GM12865 (cell line): ENCODE results near the gene ANKLE1.
"Not testable (repeated sequence)": the region's sequence is repeated elsewhere in the genome, so short reads cannot be mapped to it uniquely, and the experiment has no call there.

Source experiments
- DNase-seq: peaks from one replicate; pipeline ENCODE4 v3.0.0; 2010; ENCODE audit warnings: low read depth
- H3K4me3 ChIP-seq: 2 replicates; pipeline ENCODE4 v1.5.1; 2011; ENCODE audit warnings: mild to moderate bottlenecking, low read depth, low read length, control low read depth
- TF ChIP-seq, protein P1 (sequence below): IDR thresholded peaks from 2 replicates; pipeline ENCODE4 v1.5.1; 2011; ENCODE audit warnings: low read length, control low read depth, low read depth, inconsistent platforms; ENCODE audit not compliant: insufficient read depth; ENCODE audit errors: missing control alignments

ANKLE1 gene

DNA sequence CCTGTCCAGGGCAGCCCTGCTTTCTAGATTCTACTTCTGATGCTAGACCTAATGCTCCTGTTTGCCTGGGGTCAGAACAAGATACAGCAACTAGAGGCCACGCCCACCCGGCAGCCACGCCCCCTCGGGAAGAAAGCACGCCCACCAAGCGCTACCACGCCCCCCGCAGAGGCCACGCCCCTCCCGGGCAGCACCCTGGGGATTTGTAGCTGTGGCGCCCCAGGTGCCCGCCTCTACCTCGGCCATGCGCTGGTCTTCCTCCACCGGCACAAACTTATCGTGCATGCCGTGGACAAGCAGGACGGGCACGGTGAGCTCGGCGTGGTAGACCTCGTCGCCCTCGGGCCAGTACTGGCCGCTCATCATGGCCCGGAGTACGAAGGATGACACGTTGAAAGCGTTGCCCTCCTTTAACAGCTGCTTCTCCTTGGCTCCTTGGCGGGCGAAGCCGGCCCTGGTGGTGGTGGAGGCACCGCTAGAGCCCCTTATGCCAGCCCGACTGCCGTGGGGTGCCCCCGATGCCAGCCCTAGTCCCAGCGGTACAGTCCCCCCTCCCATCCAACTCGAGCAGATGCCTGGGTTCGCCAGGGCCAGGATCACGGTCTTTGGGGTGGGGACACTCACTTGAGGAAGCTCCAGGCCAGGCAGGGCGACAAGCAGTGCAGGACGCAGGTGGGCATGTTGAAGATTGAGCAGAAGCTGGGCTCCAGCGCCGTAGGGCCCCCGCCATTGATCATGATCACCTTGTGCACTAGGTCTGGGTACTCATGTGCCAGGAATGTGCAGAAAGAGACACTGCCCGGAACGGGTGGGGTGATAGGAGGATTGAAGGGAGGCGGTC, 12.6 kb downstream of the ANKLE1 start:
- no peak overlapping the region for H3K4me3 ChIP-seq
- DNase-seq = peak; percentile 69
- TF ChIP-seq, protein P1, sequence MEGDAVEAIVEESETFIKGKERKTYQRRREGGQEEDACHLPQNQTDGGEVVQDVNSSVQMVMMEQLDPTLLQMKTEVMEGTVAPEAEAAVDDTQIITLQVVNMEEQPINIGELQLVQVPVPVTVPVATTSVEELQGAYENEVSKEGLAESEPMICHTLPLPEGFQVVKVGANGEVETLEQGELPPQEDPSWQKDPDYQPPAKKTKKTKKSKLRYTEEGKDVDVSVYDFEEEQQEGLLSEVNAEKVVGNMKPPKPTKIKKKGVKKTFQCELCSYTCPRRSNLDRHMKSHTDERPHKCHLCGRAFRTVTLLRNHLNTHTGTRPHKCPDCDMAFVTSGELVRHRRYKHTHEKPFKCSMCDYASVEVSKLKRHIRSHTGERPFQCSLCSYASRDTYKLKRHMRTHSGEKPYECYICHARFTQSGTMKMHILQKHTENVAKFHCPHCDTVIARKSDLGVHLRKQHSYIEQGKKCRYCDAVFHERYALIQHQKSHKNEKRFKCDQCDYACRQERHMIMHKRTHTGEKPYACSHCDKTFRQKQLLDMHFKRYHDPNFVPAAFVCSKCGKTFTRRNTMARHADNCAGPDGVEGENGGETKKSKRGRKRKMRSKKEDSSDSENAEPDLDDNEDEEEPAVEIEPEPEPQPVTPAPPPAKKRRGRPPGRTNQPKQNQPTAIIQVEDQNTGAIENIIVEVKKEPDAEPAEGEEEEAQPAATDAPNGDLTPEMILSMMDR = no peak

GRCh38 chr19:17295551-17295950, 13.8 kb downstream of the ANKLE1 start:
- not testable (repeated sequence) for DNase-seq, H3K4me3 ChIP-seq

GRCh38 chr19:17296273-17296672, 14.6 kb downstream of the ANKLE1 start:
- no peak for DNase-seq
- TF ChIP-seq, protein P1 = no peak
- H3K4me3 ChIP-seq = no peak overlapping the region

DNA sequence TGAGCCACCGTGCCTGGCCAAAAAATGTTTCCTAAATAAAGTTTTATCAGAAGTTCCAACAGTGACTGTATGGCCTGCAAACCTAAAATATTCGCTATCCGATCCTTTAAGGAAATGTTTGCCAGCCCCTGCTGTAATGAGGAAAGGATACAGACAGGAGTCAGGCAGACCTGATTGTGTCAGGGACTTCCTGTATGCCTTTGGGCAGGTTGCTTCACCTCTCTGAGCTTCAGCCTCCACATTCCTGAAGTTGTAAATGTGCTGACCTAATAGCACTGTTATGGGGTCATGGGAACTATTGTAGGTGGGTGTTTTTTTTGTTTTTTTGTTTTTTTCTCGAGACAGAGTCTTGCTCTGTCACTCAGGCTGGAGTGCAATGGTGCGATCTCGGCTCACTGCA, 15.3 kb downstream of the ANKLE1 start:
- DNase-seq = no peak
- TF ChIP-seq, protein P1 = no peak
- H3K4me3 ChIP-seq = no peak overlapping the region

GRCh38 chr19:17300992-17301619, 19.4 kb downstream of the ANKLE1 start:
- DNase-seq = no peak
- no peak overlapping the region for H3K4me3 ChIP-seq
- TF ChIP-seq, protein P1 = no peak

DNA sequence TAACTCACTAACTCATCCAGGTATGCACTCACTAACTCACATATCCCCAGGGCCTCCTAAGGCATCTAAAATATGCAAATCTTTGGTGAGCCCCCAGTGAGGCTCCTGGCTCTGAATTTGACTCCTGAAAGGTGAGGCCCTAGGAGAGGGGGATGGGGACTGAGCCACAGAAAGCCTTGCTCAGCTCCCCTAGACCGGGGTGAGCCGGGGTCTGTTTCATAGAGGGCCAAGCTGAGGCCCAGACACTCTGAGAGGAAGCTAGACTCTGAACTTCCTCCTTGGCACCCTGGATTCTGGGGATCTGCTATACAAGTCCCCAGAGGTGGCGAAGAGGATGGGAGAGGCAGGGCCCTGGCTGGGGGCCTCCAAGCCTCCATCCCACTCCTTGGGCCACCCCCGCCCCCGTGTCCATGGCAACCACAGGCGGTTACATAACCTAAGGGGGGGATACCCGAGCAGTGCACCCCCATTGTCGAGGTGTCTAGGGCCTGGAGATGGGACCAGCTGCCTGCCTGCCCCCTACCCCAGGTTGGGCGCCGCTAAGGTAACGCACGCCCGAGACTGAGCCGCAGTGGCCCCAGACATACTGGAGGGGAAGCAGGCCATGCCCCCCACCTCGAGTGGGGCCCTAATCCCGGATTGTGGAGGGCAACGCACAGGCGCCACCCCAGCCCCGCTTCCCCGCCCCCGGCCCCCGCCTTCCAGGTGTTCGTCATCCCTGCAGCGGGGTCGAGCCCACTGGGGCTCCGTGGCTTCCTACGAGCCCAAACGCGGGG, 20.9 kb downstream of the ANKLE1 start:
- TF ChIP-seq, protein P1 = no peak
- H3K4me3 ChIP-seq = peak overlapping the region; percentile 82
- no peak for DNase-seq
